HG03025 (cell line): Measurements from ENCODE around the gene NDP.
A peak's percentile ranks its signal among the peaks of the same experiment; 100 is the strongest.
"Not testable (repeated sequence)": the region's sequence is repeated elsewhere in the genome, so short reads cannot be mapped to it uniquely, and the experiment has no call there.

ENCODE experiments used
- ATAC-seq: cut with Tn5 transposase; IDR thresholded peaks from one replicate; pipeline ENCODE4 v1.9.1; 2021; ENCODE audit warnings: mild to moderate bottlenecking, moderate library complexity; ENCODE audit not compliant: unreplicated experiment, low FRiP score

NDP gene

DNA sequence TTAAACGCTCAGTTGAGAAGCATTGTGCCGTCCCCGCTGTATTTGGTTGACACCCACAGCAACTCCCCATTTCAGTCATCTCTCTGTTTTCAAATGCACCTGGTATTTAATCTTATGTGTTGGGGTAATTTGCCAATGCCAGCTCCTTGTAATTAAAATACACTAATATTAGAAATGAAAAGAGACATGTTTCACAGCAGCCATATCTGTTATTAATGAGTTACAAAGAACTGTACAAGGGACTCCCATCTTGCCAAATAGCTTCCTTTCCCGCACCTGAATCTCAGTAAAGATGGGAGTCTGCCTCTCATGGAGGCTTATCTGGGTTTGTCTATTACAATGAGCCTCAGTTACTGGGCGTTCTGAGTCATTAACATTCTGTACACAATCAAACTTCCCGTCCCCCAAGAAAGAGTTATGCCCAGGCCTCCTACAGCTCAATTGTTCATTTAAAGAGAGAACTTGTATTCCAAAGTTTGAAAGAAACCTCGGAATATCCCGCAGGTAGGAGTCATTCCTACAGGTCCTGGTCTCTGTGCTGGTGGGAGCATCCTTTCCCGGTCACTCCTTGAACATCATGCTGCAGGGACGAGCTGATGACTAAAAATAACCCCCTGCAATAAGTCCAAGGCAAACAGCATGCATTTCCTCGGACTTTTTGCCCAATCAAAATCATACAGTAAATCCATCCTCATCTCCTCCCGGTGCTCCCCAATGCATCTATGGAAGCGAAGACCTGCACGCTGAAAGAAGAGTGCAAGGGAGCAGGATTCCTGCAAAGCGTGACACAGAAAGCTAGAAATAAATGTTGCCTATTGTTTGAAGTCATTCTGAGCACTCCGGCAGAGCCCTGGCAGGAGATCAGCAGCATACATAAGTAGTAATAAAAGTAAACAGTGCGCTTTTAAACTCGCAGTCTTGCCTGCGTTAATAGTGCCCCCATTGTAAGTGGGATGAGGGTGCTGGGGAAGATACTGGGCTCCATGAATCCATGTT lies 926 bp downstream of the NDP start:
- ATAC-seq: no peak

DNA sequence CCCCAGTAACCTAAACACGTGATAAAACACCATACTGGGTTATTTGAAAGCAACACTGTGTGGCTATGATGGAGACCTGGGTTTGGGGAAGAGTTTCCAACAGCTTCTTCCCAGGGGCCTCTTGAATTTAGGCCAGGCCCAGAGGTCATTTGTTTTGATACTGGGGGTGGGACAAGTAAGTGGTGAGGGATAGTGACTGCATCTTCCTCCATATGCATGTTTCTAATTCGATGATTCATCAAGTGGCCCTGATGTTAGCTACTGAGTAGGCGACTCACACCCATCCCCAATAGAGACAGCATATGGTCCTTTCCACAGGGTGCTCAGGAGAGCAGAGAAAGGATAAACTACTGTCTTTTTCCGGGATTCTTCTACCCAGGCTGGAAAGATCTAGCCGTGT lies 2.7 kb downstream of the NDP start:
- ATAC-seq: no peak

DNA sequence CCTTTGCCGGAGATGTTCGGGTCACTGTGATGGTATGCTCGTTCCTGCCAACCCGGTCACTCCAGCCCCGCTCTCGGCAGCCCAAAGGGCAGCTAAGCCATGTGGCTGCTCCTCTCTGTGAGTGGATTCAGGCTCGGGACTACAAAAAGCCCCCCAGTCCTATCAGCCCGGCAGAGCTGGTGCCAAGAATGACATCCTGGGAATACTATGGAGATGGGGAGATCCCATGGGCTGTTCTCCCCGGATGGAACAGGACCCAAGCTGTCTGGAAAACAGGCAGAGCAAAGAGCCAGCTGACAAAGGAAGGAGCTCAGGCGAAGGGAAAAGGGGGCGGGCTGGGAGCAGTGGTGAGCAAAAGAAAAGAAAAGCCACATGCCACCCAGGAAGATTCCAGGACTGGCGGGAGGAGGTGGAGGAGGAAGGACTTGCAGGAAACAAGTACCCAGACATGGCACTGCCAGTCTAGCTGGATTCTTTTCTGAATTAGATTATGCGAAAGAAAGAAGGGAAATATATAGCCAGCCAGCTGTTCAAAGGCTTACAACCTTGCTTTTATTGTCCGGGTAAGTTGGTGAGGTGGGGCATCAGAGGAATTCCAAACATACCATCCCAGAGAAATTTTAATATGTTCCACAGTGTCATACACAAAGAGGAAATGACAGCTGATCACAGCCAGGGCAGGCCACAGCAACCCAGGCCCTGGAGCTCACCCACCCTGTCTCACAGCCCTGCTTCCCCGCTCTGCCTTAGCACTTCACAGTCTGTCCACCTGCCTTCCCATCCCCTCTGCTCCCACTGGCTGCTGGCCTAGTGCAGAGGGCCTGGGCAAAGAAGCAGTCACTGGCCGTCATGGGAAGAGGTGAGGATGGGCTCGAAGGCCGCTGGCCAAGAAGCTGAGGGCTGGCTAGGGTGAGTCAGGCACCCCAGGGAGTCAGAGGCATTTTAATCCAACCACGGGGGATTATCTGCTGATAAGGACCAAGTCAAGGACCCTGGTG lies 3.4 kb downstream of the NDP start:
- no peak for ATAC-seq

DNA sequence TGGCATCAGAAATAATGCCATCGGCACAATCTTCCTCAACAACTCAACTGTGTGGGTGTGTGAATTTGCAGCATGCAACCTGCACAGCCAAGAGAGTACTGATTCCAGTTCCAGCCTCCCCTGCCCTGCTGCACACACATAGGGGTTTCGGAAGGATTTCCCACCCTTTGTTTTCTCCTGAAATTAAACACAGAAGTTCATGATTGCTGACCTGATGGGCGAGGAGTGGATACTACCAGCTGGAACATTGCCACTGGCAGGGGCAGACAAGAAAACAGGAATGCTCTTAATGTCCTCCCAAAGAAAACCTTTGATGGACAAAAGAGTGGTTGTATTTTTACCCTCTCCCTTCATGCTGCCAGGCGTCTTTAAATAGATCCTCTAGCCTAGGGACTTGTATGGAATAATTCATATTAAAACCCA lies 4.8 kb downstream of the NDP start:
- no peak for ATAC-seq

DNA sequence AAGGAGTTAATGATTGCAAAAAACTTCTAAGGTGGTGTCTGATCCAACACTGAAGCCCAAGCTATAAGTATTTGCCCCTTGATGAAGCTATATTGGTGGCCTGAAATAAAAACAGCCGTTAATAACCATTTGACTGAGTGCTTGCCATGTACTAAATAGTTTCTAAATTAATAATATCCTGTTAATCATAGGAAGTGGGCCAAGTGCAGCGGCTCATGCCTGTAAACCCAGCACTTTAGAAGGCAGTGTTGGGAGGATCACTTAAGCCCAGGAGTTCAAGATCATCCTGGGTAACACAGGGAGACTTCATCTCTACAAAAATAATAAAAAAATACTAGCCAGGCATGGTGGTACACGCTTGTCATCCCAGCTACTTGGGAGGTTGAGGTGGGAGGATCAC lies 8.3 kb downstream of the NDP start:
- no peak for ATAC-seq

DNA sequence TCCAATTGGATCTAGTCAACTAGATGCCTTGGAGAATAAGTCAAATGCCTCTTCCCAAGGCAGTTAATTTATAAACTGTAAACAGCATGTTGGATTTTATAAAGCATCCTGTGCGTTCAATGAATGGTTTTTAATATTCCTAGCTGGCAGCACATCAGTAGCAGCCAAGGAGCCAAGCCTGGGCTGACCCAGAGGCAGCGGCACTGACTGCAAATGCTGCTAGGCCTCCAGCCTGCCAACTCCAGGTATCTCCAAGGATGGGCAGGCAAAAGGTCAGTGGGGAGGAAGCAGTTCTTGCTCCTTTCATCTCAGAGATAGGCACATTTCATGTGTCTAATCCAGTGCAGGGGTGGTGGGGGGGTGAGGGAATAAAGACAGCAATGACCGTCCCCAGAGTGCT lies 9.5 kb downstream of the NDP start:
- no peak for ATAC-seq

DNA sequence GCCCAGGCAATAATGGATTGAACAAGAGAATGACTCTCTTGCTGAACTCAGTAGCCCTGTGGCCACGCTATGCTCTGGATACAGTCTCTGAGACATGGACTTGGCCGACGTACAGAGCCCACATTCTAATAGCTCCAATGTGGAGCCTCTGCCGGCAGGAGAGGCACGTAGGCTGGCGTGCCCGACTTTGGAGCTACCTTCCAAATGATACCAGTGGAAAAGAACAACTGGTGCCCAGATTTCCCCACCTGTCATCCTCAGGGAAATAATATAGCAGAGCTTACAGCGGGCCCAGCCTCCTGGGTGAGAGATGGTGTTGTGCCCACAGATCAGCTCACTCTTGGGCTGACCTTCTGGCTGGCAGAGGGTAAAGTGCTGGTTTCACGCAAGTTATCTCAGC lies 10.6 kb downstream of the NDP start:
- no peak for ATAC-seq

DNA sequence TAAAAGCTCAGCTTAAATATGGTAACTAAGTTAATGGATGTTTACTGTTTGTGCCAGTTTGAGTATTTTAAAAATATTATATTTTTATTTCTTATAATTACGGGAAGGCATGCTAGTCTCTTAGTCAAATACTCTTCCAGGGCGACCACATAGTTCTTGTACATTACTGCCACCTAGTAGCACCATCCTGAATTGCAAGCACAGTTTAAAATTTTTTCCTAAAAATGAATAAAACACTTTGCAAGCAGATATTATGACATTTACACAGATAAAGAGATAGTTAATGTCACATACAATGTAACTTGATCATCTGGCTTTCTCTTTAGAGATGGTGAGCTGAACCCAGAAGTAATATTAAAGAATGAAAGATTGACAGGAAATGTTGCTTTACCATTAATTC lies 11.5 kb downstream of the NDP start:
- no peak for ATAC-seq

DNA sequence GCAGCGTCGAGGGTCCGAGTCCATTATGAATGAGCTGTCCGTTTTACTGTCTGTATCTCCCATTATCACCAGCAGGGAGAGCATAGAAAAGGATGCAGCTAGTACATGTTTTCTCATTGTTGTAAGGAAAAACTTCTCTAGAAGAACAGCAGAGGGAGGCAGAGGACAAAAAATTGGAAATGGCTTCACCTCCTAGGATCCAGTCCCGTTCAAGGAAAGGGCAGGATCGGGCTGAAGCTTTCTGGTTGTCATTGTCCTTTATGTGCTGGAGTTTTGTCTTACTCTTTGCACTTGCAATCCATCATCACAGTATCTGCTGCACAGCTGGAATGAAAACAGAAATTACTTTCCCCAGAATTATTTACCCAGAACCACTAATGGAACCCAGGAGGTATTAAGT lies 14.7 kb downstream of the NDP start:
- peak; percentile 82 for ATAC-seq

DNA sequence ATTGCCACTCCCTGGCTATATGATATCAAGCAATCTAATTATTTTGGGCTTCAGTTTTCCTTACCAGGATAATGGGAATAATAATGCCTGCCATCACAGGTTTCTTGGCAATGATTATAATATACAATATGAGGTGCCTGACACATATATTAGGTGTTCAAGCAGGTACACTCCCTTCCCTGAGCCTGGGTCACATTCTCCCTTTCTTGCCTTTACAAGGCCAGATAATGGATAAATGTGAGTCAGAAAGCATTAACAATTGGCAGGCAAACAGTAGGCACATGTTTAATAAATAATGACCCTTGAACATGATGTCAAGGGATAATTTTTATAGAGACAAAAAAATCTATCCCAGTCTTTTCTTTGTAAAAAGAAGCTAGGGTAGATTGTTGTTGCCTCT lies 17.2 kb downstream of the NDP start:
- ATAC-seq: no peak

DNA sequence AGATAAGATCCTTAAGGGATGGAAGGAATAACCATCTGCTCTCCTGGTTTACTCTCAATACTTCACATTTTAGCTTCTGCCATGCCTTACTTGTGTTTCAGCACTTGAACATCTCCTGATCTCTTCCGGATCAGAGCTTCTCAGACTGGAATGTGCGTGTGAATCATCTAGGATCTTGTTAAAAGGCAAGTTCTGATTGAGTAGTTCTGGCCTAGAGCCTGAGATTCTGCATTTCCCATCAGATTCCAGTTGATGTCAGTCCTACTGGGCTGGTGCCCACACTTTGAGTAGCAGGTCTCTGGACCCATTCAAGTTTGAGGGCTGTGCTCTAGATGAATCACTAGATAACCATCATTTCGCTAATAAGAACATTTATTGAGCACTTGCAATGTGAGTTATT lies 20.0 kb downstream of the NDP start:
- ATAC-seq: no peak

DNA sequence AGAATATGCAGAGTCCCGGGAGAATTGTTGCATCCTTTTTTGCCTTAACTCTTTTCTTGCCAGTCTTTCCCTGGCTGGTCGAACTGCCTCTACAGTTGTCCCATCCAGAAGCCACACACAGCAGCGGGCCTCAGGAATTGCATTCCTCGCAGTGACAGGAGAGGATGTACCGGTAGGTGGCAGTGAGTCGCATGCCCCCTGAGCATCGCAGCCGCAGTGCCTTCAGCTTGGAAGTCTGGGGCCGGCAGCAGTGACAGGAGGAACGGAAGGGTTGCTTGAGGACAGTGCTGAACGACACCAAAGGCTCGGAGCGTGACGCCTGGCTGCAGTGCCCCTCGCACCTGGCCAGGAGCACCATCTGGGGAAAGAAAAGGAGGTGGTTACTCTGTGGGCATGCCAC lies 23.5 kb downstream of the NDP start:
- no peak for ATAC-seq

DNA sequence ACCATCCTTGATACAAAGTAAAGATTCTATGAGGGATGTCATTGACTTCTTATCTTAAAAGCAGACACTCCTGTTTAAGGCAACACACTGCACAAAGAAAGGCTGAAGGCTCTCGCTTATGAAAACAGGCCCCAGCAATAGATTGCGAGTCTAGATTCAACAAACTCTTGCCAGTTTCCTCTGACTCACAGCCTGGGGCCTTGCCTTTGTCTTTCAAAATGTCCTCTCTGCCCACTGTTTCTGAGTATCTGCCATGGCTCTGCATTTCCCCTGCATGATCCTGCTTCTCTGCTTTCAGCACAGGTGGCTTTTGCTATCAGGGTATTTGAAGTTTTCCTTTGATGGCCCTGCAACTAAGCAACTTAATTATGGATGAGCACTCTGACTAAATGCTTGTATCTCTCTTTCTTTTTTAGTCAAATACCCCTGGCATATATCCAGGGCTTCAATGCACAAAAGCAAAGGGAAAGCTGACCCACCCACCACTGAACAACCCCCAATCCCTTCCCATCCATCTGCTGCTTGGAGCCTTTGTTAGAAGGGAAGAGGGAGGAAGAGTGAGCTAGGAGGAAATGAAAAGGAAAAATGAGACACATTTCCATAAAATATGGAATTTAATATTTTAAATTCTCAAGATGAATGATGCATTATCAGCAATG lies 32.2 kb downstream of the NDP start:
- no peak for ATAC-seq

DNA sequence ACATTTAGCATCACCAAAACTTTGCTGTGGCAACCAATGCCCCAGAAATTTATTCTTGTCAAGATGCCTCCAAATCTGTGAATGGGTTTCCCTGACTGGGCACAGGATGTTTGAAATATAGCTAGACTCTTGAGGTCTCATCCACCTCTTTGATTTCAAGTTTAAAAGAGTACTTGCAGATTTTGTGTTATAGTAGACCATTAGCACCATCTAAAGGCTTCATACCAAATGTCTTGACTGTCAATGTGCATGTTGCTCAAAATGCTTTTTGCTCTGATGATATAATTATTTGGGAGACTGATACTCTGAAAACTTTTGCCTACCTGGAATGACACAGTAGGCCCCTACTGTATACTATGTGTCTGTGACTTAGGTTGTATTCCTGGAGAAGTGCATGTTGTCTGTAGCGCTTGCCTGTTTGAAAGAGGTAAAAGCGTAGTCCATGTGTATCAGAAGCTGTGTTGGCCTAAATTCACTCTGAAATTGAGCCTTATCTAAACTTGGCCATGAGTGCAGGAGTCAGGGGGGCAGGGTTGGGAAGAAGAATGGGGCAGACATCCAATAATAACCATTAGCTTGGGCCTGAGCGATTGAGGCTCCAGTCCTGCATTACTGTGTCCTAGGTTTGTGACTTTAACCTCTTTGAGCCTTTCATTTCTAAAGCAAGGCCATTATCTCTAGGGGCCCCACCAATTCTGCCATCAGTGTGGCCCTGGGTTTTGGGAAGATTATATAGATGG lies 33.8 kb downstream of the NDP start:
- ATAC-seq: no peak

DNA sequence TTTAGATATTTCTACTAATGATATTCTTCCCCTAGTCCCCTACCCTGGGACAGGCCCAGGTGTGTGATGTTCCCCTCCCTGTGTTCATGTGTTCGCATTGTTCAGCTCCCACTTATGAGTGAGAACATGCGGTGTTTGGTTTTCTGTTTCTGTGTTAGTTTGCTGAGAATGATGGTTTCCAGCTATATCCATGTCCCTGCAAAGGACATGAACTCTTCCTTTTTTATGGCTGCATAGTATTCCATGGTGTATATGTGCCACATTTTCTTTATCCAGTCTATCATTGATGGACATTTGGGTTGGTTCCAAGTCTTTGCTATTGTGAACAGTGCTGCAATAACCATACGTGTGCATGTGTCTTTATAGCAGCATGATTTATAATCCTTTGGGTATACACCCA lies 51.2 kb downstream of the NDP start:
- ATAC-seq: not testable (repeated sequence)

DNA sequence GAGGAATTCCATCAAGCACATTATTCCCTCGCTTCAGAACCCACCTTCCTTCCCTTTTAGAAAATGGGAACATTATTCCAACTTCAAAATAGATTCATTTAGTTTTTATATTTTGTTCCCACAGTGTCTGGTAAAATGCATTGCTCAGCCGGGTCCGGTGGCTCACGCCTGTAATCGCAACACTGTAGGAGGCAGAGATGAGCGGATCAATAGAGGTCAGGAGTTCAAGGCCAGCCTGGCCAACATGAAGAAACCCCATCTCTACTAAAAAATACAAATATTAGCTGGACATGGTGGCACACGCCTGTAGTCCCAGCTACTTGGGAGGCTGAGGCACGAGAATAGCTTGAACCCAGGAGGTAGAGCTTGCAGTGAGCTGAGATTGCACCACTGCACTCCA lies 62.4 kb downstream of the NDP start:
- ATAC-seq: not testable (repeated sequence)

DNA sequence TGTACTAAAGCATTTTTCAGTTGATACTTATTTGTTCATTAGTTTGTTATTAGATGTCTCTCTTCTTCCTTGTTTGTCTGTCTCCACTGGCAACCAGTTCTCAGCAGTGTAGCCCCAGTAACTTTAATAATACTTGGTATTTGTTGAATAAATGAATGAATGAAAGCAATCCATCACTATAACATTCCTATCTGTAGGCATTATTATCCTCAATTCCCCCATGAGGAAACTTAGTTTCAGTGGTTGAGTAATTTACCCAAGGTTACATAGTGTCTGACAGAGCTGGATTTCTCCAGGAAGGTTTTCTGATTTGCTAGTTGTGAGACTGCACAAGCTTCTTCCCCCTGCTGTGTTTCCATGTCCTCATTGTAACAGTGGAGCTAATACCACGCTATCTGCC lies 63.2 kb downstream of the NDP start:
- no peak for ATAC-seq

DNA sequence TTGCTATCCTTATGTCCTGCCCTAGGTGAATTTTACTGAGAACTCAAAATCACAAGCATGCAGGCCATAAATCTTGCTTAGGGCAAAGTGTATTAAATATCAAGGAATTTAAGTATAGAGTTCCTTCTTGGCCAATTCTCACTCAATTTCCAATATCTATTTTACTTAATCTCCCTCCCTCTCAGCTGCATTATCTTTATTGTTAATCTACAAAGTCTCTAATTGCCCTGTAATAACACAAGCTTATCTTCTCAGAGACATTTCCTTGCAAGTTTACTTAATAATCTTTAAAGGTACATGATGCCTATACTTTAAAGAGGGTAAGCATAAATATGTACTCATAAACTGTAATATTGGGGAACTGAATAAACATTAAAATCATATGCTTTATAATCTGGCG lies 64.0 kb downstream of the NDP start:
- no peak for ATAC-seq

DNA sequence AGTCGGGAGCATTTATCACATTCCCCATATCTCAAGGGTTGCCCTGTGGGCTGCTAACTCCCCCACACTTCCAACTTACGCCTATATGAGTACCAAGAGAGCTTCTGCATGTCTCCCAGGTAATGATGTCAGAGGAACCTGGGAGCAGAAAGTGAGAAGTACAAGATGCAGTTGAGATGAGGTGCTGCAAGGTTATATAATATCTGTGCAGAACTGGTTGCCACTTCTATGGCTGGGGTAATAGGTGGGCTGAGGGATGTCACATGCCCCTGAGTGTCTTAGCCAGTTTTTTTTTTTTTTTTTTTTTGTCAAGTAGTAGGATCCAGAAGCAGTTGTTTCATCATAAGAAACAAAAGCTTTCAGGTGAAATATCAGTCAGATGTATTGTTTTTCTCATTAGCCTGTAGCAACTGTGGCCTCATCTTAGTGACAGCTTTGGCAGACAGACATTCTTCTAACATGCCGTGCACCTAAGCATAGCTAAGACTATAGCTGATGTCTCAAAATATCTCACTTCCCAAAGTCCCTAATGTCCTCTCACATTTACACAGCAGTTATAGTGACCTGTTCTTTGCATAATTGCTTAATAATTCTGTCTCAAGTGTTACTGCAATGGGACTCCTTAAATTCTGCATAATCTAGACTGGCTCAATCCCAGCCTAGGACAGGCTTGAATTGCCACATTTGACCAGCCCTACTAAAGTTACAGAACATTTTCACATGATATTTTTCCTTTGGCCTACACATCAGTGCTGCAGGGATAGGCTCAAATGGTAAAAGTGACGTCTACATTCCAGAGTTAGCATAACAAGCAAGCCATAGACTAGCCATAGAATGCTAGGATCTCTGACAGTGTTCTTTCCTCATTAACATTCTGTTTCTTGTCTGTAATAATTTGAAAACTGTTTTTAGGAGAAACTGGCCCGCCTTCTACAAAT lies 73.0 kb downstream of the NDP start:
- no peak for ATAC-seq
